HG03139 (cell line): ENCODE data around the gene FBN1.
A peak's percentile ranks its signal among the peaks of the same experiment; 100 is the strongest.

Experiments used
- ATAC-seq: cut with Tn5 transposase; IDR thresholded peaks from one replicate; pipeline ENCODE4 v1.9.1; 2021; ENCODE audit not compliant: unreplicated experiment

FBN1 gene

GRCh38 chr15:48556159-48556897 lies 89.2 kb downstream of the FBN1 start:
- no peak for ATAC-seq

GRCh38 chr15:48555241-48555881 lies 90.1 kb downstream of the FBN1 start:
- no peak for ATAC-seq

GRCh38 chr15:48554112-48554511 lies 91.4 kb downstream of the FBN1 start:
- ATAC-seq = no peak

GRCh38 chr15:48553559-48553958 lies 92.0 kb downstream of the FBN1 start:
- no peak for ATAC-seq

GRCh38 chr15:48550822-48551525 lies 94.5 kb downstream of the FBN1 start:
- ATAC-seq = no peak

- no peak for ATAC-seq
Measured at GRCh38 chr15:48548455-48548854, 97.1 kb downstream of the FBN1 start.

GRCh38 chr15:48547286-48547685 lies 98.2 kb downstream of the FBN1 start:
- ATAC-seq = no peak

GRCh38 chr15:48546296-48546695 lies 99.2 kb downstream of the FBN1 start:
- no peak for ATAC-seq

GRCh38 chr15:48544778-48545177 lies 100.7 kb downstream of the FBN1 start:
- no peak for ATAC-seq

- peak; percentile 68 for ATAC-seq
Measured at GRCh38 chr15:48541341-48542278, 103.9 kb downstream of the FBN1 start.

- no peak for ATAC-seq
Measured at GRCh38 chr15:48540756-48541155, 104.8 kb downstream of the FBN1 start.

GRCh38 chr15:48538941-48539340 lies 106.6 kb downstream of the FBN1 start:
- ATAC-seq = no peak

- ATAC-seq = no peak
Measured at GRCh38 chr15:48537271-48538113, 108.0 kb downstream of the FBN1 start.

- no peak for ATAC-seq
Measured at GRCh38 chr15:48536681-48537091, 108.8 kb downstream of the FBN1 start.

GRCh38 chr15:48533982-48534381 lies 111.5 kb downstream of the FBN1 start:
- no peak for ATAC-seq

- no peak for ATAC-seq
Measured at GRCh38 chr15:48532946-48533345, 112.6 kb downstream of the FBN1 start.

- ATAC-seq = no peak
Measured at GRCh38 chr15:48530528-48530927, 115.0 kb downstream of the FBN1 start.

GRCh38 chr15:48528921-48529320 lies 116.6 kb downstream of the FBN1 start:
- ATAC-seq = no peak

- no peak for ATAC-seq
Measured at GRCh38 chr15:48527517-48527916, 118.0 kb downstream of the FBN1 start.

- no peak for ATAC-seq
Measured at GRCh38 chr15:48522911-48523310, 122.6 kb downstream of the FBN1 start.
